ENCODE results near the gene FANCC. TPM values are rescaled to one million over a fixed set of nuclear protein-coding genes. Genes with fewer than 3 reads are reported as not detected.
A peak's percentile ranks its signal among the peaks of the same experiment; 100 is the strongest.

FANCC gene
- total RNA-seq, 8 experiments from 2014 or later: 1.2 to 31.3 (median 11.9) TPM

DNA sequence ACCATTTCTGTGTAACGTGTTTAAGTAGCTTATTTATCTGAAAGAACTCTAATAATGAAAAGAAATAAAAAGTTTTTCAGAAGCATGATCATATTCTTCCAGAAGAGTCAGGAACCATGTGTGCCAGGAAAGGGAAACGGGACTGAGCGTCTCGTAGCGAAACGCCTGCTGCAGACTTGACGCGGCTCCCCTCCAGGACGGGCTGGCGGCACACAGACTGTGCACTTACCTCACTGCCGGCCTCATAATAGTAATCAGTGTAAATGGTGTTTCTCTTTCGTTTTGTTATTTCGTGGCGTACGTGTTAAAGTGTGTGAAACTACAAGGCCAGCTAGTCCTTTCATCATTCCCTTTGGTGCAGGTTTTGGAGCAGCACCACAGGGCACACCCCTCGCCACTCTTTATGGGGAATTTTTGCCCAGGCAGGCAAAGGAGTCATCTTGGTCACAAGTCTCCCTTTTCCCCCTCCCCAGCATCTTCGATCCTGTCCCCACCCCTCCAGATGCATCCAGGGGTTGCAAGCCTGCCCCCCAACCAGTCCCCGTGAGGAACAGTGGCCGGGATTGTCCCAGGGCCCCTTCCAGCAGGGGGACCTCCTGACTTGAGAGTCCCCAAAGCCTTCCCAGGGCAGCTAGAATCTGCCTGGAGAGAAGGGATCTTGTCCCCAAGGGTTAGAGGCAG is 233.1 kb downstream of the FANCC start:
- in situ Hi-C loops (cut with MboI; ENCODE audit: low pct_unique_long_range_greater_than_20kb in 2 of 9, low sequenced_read_pairs in 9 of 9, unreplicated experiment in 9 of 9): loop anchor here in 1 of 9 experiments (25.0 kb wide), 1 partner anchor 97 kb away; no protein-coding TSS in a partner anchor
- no peaks in the 10 kb centered on the region for H3K4me1 ChIP-seq (replicated peaks in 1 of 2)
- no peak for ATAC-seq (replicated peaks in 6 of 8)
- H3K27ac ChIP-seq: no peak overlapping the region
- WGBS, 10 experiments: 70 to 100% (median 90%) methylated on average over 1 to 14 of the region's 19 CpGs; no CpG with 5 or more reads in 1 of the 10 experiments
- no peak overlapping the region for H3K4me3 ChIP-seq

DNA sequence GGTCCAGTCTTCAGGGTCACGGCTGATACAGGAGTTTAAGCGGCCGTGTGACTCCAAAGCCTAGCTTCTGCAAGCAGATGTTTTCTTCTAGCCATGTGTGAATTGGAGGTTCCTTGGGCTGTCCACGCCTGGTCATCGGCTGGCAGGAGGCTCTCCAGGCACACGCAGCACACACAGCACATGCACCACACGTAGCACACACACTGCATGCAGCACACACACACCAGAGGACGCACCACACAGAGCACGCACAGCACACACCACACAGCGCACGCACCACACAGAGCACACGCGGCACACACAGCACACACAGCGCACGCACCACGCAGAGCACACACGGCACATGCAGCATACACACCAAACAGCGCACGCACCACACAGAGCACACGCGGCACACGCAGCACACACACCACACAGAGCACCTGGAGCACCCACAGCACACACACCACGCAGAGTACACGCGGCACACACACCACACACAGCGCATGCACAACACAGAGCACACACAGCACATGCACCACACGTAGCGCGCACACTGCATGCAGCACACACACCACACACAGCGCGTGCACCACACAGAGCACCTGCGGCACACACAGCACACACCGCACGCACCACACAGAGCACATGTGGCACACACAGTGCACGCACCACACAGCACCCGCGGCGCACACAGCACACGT is 234.3 kb downstream of the FANCC start:
- in situ Hi-C loops (cut with MboI; ENCODE audit: low pct_unique_long_range_greater_than_20kb in 2 of 9, low sequenced_read_pairs in 9 of 9, unreplicated experiment in 9 of 9): loop anchor here in 1 of 9 experiments (25.0 kb wide), 1 partner anchor 96 kb away; no protein-coding TSS in a partner anchor
- WGBS, 10 experiments: 80 to 100% (median 96%) methylated on average over 1 to 19 of the region's 39 CpGs; no CpG with 5 or more reads in 6 of the 10 experiments
- Histone ChIP-seq H3K27ac (no peak overlapping the region), H3K4me3 (no peak overlapping the region), H3K4me1 (replicated peaks in 1 of 2) (no peaks in the 10 kb centered on the region)
- ATAC-seq (replicated peaks in 6 of 8): no peak

DNA sequence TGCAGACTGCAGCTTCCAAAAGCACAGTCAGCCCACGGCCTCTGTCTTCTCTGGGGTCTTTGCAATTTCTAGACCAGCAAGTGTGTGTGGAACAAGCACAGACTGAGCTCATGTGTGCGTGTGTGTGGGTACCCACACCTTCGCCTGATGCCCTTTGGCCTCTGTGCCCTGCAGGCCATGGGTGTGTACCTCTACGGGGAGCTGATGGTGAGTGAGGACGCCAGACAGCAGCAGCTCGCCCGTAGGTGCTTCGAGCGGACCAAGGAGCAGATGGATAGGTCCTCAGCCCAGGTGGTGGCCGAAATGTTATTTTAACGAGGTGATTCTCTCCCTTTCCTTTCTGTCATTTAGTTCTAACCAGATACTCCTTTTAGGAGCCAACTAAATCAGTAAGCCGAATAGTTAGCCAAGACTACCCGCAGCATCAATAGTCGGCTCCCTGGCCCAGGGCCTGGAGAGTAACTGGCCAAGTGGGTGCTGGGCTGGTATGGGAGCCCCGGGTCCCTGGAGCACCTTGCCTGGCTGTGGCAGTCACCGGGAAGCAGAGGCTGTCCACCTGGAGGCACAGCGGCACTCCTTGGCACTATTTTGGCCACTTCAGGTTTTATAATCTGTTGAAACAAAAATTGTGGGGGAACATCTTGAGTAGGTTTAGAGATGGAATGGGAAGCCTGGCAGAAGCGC is 235.0 kb downstream of the FANCC start:
- Histone ChIP-seq H3K4me1 (replicated peaks in 1 of 2) (peaks cover 1 to 2% of the 10 kb centered on the region in 2 donors), H3K27ac (no peak overlapping the region), H3K4me3 (no peak overlapping the region)
- WGBS, 10 experiments: 75 to 100% (median 91%) methylated on average over 1 to 6 of the region's 18 CpGs; no CpG with 5 or more reads in 3 of the 10 experiments
- in situ Hi-C loops (cut with MboI; ENCODE audit: low pct_unique_long_range_greater_than_20kb in 2 of 9, low sequenced_read_pairs in 9 of 9, unreplicated experiment in 9 of 9): loop anchor here in 1 of 9 experiments (25.0 kb wide), 1 partner anchor 95 kb away; no protein-coding TSS in a partner anchor
- ATAC-seq (replicated peaks in 6 of 8): no peak

- WGBS, 10 experiments: 88 to 100% (median 97%) methylated on average over 2 to 13 of the region's 19 CpGs; no CpG with 5 or more reads in 6 of the 10 experiments
- ATAC-seq (replicated peaks in 6 of 8): no peak
These were observed 235.5 kb downstream of the FANCC start for GRCh38 chr9:95081998-95082397.

DNA sequence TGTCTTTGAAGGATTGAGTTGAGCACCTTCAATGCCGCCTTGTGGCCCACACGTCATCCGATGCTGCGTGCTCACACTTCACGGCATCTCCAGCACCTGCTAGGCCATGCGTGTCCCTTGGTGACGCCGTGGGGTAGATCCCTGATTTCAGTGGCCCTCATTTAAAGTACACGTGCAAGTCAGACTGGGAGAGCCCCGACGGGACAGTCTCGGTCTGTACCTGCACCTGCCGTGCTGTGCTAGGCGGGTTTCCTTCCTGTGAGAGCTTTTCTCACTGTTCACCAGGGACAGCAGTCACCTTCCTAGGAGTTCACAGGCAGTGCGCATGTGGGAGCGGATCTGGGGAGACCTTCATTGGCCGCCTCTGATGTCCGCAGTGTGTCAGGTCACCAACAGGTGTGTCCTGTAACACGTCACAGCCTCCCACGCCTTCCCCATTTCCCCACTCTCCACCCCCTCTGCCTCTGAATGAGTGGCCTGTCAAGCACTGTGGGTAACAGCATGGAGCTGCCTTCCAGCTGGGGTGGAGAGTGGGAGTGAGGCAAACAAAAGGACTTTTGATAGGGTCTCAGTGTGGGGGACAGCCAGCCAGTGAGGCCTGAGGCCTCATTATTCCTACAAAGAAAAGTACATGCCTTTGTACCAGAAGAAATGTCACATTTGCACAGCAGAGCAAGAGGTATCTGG is 236.4 kb downstream of the FANCC start:
- in situ Hi-C loops (cut with MboI; ENCODE audit: low pct_unique_long_range_greater_than_20kb in 2 of 9, low sequenced_read_pairs in 9 of 9, unreplicated experiment in 9 of 9): loop anchor here in 1 of 9 experiments (25.0 kb wide), 1 partner anchor 94 kb away; no protein-coding TSS in a partner anchor
- ATAC-seq (replicated peaks in 6 of 8): no peak
- no peak overlapping the region for H3K27ac ChIP-seq

More at GRCh38 chr9:95081998-95082397, 235.5 kb downstream of the FANCC start:
- peaks cover 6 to 7% of the 10 kb centered on the region in 2 donors for H3K4me1 ChIP-seq (replicated peaks in 1 of 2)
- H3K4me3 ChIP-seq: no peak overlapping the region
- in situ Hi-C loops (cut with MboI; ENCODE audit: low pct_unique_long_range_greater_than_20kb in 2 of 9, low sequenced_read_pairs in 9 of 9, unreplicated experiment in 9 of 9): loop anchor here in 1 of 9 experiments (25.0 kb wide), 1 partner anchor 95 kb away; no protein-coding TSS in a partner anchor
- no peak overlapping the region for H3K27ac ChIP-seq

GRCh38 chr9:95079461-95079860 is 238.0 kb downstream of the FANCC start:
- no peak for ATAC-seq (replicated peaks in 6 of 8)
- Histone ChIP-seq H3K4me3 (no peak overlapping the region), H3K27ac (no peak overlapping the region), H3K4me1 (replicated peaks in 1 of 2) (peaks cover 6 to 10% of the 10 kb centered on the region in 2 donors)
- 90 to 100% (median 98%) methylated on average over 1 to 9 of the region's 10 CpGs; no CpG with 5 or more reads in 4 of the 10 experiments for WGBS, 10 experiments
- in situ Hi-C loops (cut with MboI; ENCODE audit: low pct_unique_long_range_greater_than_20kb in 2 of 9, low sequenced_read_pairs in 9 of 9, unreplicated experiment in 9 of 9): loop anchor here in 1 of 9 experiments (25.0 kb wide), 1 partner anchor 92 kb away; no protein-coding TSS in a partner anchor

More for the DNA sequence above, 236.4 kb downstream of the FANCC start:
- WGBS, 10 experiments: 87 to 100% (median 96%) methylated on average over 2 to 11 of the region's 20 CpGs; no CpG with 5 or more reads in 4 of the 10 experiments
- no peak overlapping the region for H3K4me3 ChIP-seq
- H3K4me1 ChIP-seq (replicated peaks in 1 of 2): peaks cover 6 to 10% of the 10 kb centered on the region in 2 donors

- WGBS, 10 experiments: 17 to 100% (median 75%) methylated on average over 1 to 6 of the region's 6 CpGs; no CpG with 5 or more reads in 1 of the 10 experiments
- peaks cover 6 to 10% of the 10 kb centered on the region in 2 donors for H3K4me1 ChIP-seq (replicated peaks in 1 of 2)
- peak in 3 of 8 experiments; percentile 43 to 80 (median 73) for ATAC-seq (replicated peaks in 6 of 8)
- in situ Hi-C loops (cut with MboI; ENCODE audit: low pct_unique_long_range_greater_than_20kb in 2 of 9, low sequenced_read_pairs in 9 of 9, unreplicated experiment in 9 of 9): loop anchor here in 1 of 9 experiments (25.0 kb wide), 1 partner anchor 92 kb away; no protein-coding TSS in a partner anchor
- no peak overlapping the region for H3K4me3 ChIP-seq
- H3K27ac ChIP-seq: no peak overlapping the region
These were observed 238.6 kb downstream of the FANCC start for GRCh38 chr9:95078939-95079338.

DNA sequence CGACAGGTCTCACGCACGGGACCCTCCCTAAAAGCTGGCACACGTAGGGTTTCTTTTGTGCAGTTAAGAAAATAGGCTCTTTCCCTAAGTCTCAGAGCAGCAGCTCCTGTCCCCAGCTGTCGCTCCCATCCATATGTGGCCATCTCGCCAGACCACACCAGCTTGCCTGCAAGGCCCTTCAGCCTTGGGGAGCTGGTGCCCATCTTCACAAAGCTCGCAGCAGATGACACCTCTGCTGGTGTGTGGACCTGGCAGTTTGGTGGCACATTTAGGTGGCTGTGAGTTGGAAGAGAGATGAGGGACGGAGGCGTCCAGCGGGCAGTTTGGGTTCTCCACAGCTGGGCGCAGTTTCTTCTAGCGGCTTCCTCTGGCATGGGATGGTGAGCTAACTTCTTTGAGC is 239.0 kb downstream of the FANCC start:
- H3K27ac ChIP-seq: no peak overlapping the region
- 55 to 100% (median 92%) methylated on average over 1 to 8 of the region's 12 CpGs; no CpG with 5 or more reads in 1 of the 10 experiments for WGBS, 10 experiments
- in situ Hi-C loops (cut with MboI; ENCODE audit: low pct_unique_long_range_greater_than_20kb in 2 of 9, low sequenced_read_pairs in 9 of 9, unreplicated experiment in 9 of 9): loop anchor here in 1 of 9 experiments (25.0 kb wide), 1 partner anchor 91 kb away; no protein-coding TSS in a partner anchor
- H3K4me3 ChIP-seq: no peak overlapping the region
- ATAC-seq (replicated peaks in 6 of 8): no peak
- peaks cover 6 to 10% of the 10 kb centered on the region in 2 donors for H3K4me1 ChIP-seq (replicated peaks in 1 of 2)

DNA sequence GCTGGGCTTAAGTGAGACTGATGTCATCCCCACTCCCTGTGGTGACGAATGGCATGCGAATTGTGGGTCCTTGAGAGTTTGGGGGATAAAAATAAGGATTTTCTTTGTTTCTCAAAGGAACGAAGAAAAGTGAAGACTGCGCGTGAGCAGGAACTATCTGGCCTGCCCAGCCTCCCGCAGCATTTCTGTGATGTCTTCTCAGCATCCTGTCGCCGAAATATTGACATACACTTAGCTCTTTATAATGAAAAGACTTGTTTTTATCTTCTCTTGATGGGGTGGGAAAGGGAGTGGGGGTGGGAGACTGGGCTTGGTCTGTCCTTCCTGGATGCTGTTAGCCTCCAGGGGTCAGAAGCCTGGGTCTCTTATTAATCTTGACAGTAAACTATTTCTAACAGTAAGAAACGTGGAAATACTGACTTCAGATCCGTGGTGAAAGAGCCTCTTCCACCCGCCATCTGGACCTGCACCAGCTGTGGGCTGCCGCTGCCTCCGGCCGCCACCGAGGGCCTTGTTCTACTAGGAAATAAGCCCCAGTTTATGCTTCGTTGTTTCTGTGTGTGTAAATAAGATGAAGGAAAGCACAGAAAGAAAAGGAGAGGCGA is 239.6 kb downstream of the FANCC start:
- no peak for ATAC-seq (replicated peaks in 6 of 8)
- H3K27ac ChIP-seq: no peak overlapping the region
- peaks cover 6 to 10% of the 10 kb centered on the region in 2 donors for H3K4me1 ChIP-seq (replicated peaks in 1 of 2)
- WGBS, 10 experiments: 55 to 97% (median 83%) methylated on average over 2 to 11 of the region's 17 CpGs; no CpG with 5 or more reads in 3 of the 10 experiments
- in situ Hi-C loops (cut with MboI; ENCODE audit: low pct_unique_long_range_greater_than_20kb in 2 of 9, low sequenced_read_pairs in 9 of 9, unreplicated experiment in 9 of 9): loop anchor here in 1 of 9 experiments (25.0 kb wide), 1 partner anchor 91 kb away; no protein-coding TSS in a partner anchor
- no peak overlapping the region for H3K4me3 ChIP-seq

GRCh38 chr9:95077053-95077765 is 240.3 kb downstream of the FANCC start:
- no peak for ATAC-seq (replicated peaks in 6 of 8)
- in situ Hi-C loops (cut with MboI; ENCODE audit: low pct_unique_long_range_greater_than_20kb in 2 of 9, low sequenced_read_pairs in 9 of 9, unreplicated experiment in 9 of 9): loop anchor here in 1 of 9 experiments (25.0 kb wide), 1 partner anchor 90 kb away; no protein-coding TSS in a partner anchor
- Histone ChIP-seq H3K4me3 (no peak overlapping the region), H3K4me1 (replicated peaks in 1 of 2) (peaks cover 6 to 10% of the 10 kb centered on the region in 2 donors), H3K27ac (no peak overlapping the region)
- WGBS, 10 experiments: 60 to 100% (median 90%) methylated on average over 1 to 10 of the region's 18 CpGs; no CpG with 5 or more reads in 3 of the 10 experiments

- ATAC-seq (replicated peaks in 6 of 8): no peak
- 25 to 100% (median 86%) methylated on average over 1 of the region's 1 CpG; no CpG with 5 or more reads in 3 of the 10 experiments for WGBS, 10 experiments
- in situ Hi-C loops (cut with MboI; ENCODE audit: low pct_unique_long_range_greater_than_20kb in 2 of 9, low sequenced_read_pairs in 9 of 9, unreplicated experiment in 9 of 9): loop anchor here in 1 of 9 experiments (25.0 kb wide), 1 partner anchor 89 kb away; no protein-coding TSS in a partner anchor
- no peak overlapping the region for H3K4me3 ChIP-seq
- H3K27ac ChIP-seq: no peak overlapping the region
- H3K4me1 ChIP-seq (replicated peaks in 1 of 2): peaks cover 6 to 10% of the 10 kb centered on the region in 2 donors
These were observed 240.8 kb downstream of the FANCC start for GRCh38 chr9:95076696-95077052.
